HEK293 (cell line): Measurements from ENCODE around the gene GRB10.

Experiments used
- CTCF ChIA-PET: fragments of 350-600 bp; formaldehyde crosslinking; extraction: SDS; loops from one replicate; lab custom pipeline; 2021; ENCODE audit warnings: antibody characterized with exemption; lab: Yijun Ruan, JAX
- POLR2A ChIA-PET: fragments of 300-600 bp; formaldehyde crosslinking; extraction: SDS; loops from one replicate; lab custom pipeline; 2020; ENCODE audit warnings: antibody characterized with exemption, inconsistent platforms; lab: Yijun Ruan, JAX
- H3K27ac ChIP-seq: fragments of 200-500 bp; sonication (Bioruptor generic); 2 replicates; pipeline ENCODE4 v1.5.1; 2014; ENCODE audit warnings: low read depth, low read length, control low read depth, inconsistent platforms; ENCODE audit errors: extremely low read depth
- H3K36me3 ChIP-seq, 2 experiments: fragments of 200-500 bp in 1 of 2; sonication (Bioruptor generic) in 1 of 2; 1 replicate in 1 of 2; 2 replicates in 1 of 2; pipeline ENCODE4 v1.5.1; 2014 to 2017; ENCODE audit warnings: inconsistent platforms in 2 of 2, low read length in 2 of 2; ENCODE audit not compliant: control insufficient read depth in 2 of 2, insufficient read depth in 1 of 2
- H3K4me1 ChIP-seq: fragments of 200-500 bp; sonication (Bioruptor generic); 2 replicates; pipeline ENCODE4 v1.5.1; 2014; ENCODE audit warnings: mild to moderate bottlenecking, low read length, inconsistent platforms; ENCODE audit not compliant: control insufficient read depth, insufficient read depth
- H3K4me3 ChIP-seq: 2 replicates; pipeline ENCODE4 v1.5.1; 2011; ENCODE audit warnings: low read depth, mild to moderate bottlenecking, control low read depth, low read length, moderate library complexity
- H3K9me3 ChIP-seq: fragments of 200-500 bp; sonication (Bioruptor generic); 2 replicates; pipeline ENCODE4 v1.5.1; 2014; ENCODE audit warnings: low read depth, low read length, inconsistent platforms; ENCODE audit not compliant: control insufficient read depth, insufficient read depth
- AEBP2 ChIP-seq: fragments of 450-650 bp; formaldehyde crosslinking; IDR thresholded peaks from 2 replicates; pipeline ENCODE4 v1.5.1; 2016; ENCODE audit warnings: missing biosample characterization, missing genetic modification characterization, borderline replicate concordance
- BCL11A ChIP-seq: fragments of 450-650 bp; formaldehyde crosslinking; IDR thresholded peaks from 2 replicates; pipeline ENCODE4 v1.5.1; 2016; ENCODE audit warnings: low read depth, missing biosample characterization, missing genetic modification characterization
- CTCF ChIP-seq: fragments of 450-650 bp; formaldehyde crosslinking; IDR thresholded peaks from 2 replicates; pipeline ENCODE4 v1.5.1; 2016; ENCODE audit warnings: missing biosample characterization, missing genetic modification characterization
- EGR2 ChIP-seq: fragments of 450-650 bp; formaldehyde crosslinking; IDR thresholded peaks from 2 replicates; pipeline ENCODE4 v1.5.1; 2016; ENCODE audit warnings: low read depth, missing biosample characterization, missing genetic modification characterization
- PBX3 ChIP-seq: sonication (generic); formaldehyde crosslinking; IDR thresholded peaks from 2 replicates; pipeline ENCODE4 v1.8.1; 2022; ENCODE audit warnings: mild to moderate bottlenecking, moderate library complexity, missing genetic modification reagents
- TRIM28 ChIP-seq: IDR thresholded peaks from 2 replicates; pipeline ENCODE4 v1.6.1; 2011; ENCODE audit warnings: low read length, control low read depth, borderline replicate concordance
- YY2 ChIP-seq: fragments of 450-650 bp; formaldehyde crosslinking; IDR thresholded peaks from 2 replicates; pipeline ENCODE4 v1.5.1; 2016; ENCODE audit warnings: missing biosample characterization, missing genetic modification characterization
- ZBTB48 ChIP-seq: fragments of 450-650 bp; formaldehyde crosslinking; IDR thresholded peaks from 2 replicates; pipeline ENCODE4 v1.5.1; 2016; ENCODE audit warnings: missing biosample characterization, missing genetic modification characterization
- ZFHX2 ChIP-seq: fragments of 450-650 bp; formaldehyde crosslinking; conservative IDR thresholded peaks from 2 replicates; pipeline ENCODE4 v1.5.1; 2016; ENCODE audit warnings: missing biosample characterization, missing genetic modification characterization
- ZNF10 ChIP-seq: fragments of 450-650 bp; formaldehyde crosslinking; IDR thresholded peaks from 2 replicates; pipeline ENCODE4 v1.5.1; 2017; ENCODE audit warnings: missing biosample characterization, missing genetic modification characterization
- ZNF138 ChIP-seq: fragments of 450-650 bp; formaldehyde crosslinking; IDR thresholded peaks from 2 replicates; pipeline ENCODE4 v1.5.1; 2016; ENCODE audit warnings: missing biosample characterization, missing genetic modification characterization, borderline replicate concordance
- ZNF148 ChIP-seq: fragments of 450-650 bp; formaldehyde crosslinking; IDR thresholded peaks from 2 replicates; pipeline ENCODE4 v1.5.0; 2017; ENCODE audit warnings: missing biosample characterization, missing genetic modification characterization, borderline replicate concordance
- ZNF184 ChIP-seq: fragments of 450-650 bp; IDR thresholded peaks from 2 replicates; pipeline ENCODE4 v1.5.1; 2018; ENCODE audit warnings: missing biosample characterization, mild to moderate bottlenecking, missing genetic modification characterization
- ZNF26 ChIP-seq: fragments of 450-650 bp; formaldehyde crosslinking; IDR thresholded peaks from 2 replicates; pipeline ENCODE4 v1.5.1; 2016; ENCODE audit warnings: missing biosample characterization, missing genetic modification characterization
- ZNF324 ChIP-seq: fragments of 450-650 bp; formaldehyde crosslinking; IDR thresholded peaks from 2 replicates; pipeline ENCODE4 v1.5.1; 2016; ENCODE audit warnings: missing biosample characterization, missing genetic modification characterization
- ZNF366 ChIP-seq: fragments of 450-650 bp; formaldehyde crosslinking; conservative IDR thresholded peaks from 2 replicates; pipeline ENCODE4 v1.5.1; 2016; ENCODE audit warnings: missing biosample characterization, missing genetic modification characterization
- ZNF560 ChIP-seq: fragments of 450-650 bp; formaldehyde crosslinking; IDR thresholded peaks from 2 replicates; pipeline ENCODE4 v1.5.1; 2017; ENCODE audit warnings: missing biosample characterization, missing genetic modification characterization, borderline replicate concordance
- ZNF768 ChIP-seq: fragments of 450-650 bp; formaldehyde crosslinking; IDR thresholded peaks from 2 replicates; pipeline ENCODE4 v1.5.1; 2018; ENCODE audit warnings: missing biosample characterization, mild to moderate bottlenecking, missing genetic modification characterization
- ZNF792 ChIP-seq: fragments of 450-650 bp; formaldehyde crosslinking; IDR thresholded peaks from 2 replicates; pipeline ENCODE4 v1.5.1; 2016; ENCODE audit warnings: missing biosample characterization, missing genetic modification characterization
- ZNF837 ChIP-seq: fragments of 450-650 bp; formaldehyde crosslinking; IDR thresholded peaks from 2 replicates; pipeline ENCODE4 v1.5.1; 2016; ENCODE audit warnings: missing biosample characterization, missing genetic modification characterization
- ZSCAN16 ChIP-seq: fragments of 450-650 bp; formaldehyde crosslinking; IDR thresholded peaks from 2 replicates; pipeline ENCODE4 v1.5.1; 2016; ENCODE audit warnings: missing biosample characterization, missing genetic modification characterization
- ZSCAN5A ChIP-seq: fragments of 450-650 bp; formaldehyde crosslinking; IDR thresholded peaks from 2 replicates; pipeline ENCODE4 v1.5.1; 2016; ENCODE audit warnings: missing biosample characterization, missing genetic modification characterization

Gene GRB10

GRCh38 chr7:50783303-50783702 is 607 bp upstream of the GRB10 start (continued):
- TF ChIP-seq CTCF (tag by site-specific recombination): no peak

GRCh38 chr7:50781381-50782293 is 1.1 kb downstream of the GRB10 start:
- Histone ChIP-seq H3K4me3 (no peak overlapping the region), H3K4me1 (peaks cover 8% of the 10 kb centered on the region; the same call in 1 of the 2 replicates), H3K36me3 (no peaks in the 10 kb centered on the region), H3K27ac (no peak overlapping the region)
- POLR2A ChIA-PET: no interaction called here
- TF ChIP-seq ZNF10 (tag by site-specific recombination) (no peak), EGR2 (tag by site-specific recombination) (peak; percentile 78), ZNF138 (no peak), ZNF560 (tag by site-specific recombination) (no peak), ZFHX2 (peak; percentile 83), AEBP2 (tag by site-specific recombination) (no peak), ZNF837 (tag by site-specific recombination) (no peak), TRIM28 (no peak), ZBTB48 (tag by site-specific recombination) (no peak), ZSCAN16 (tag by site-specific recombination) (no peak), ZNF184 (tag by site-specific recombination) (no peak)
- TF ChIP-seq, all 188 proteins: peak for 2
- H3K9me3 ChIP-seq: no peaks in the 10 kb centered on the region
- CTCF ChIA-PET: interaction anchor here (0.6 to 0.9 kb wide), 3 partner anchors 69 to 589 kb away, joined by 3 read pairs; no protein-coding TSS in a partner anchor

GRCh38 chr7:50780436-50780835 is 2.3 kb downstream of the GRB10 start:
- H3K27ac ChIP-seq: no peak overlapping the region
- no peaks in the 10 kb centered on the region for H3K36me3 ChIP-seq
- ChIA-PET POLR2A (no interaction called here), CTCF (interaction anchor here (0.7 kb wide), 1 partner anchor 10 kb away, joined by 3 read pairs; no protein-coding TSS in a partner anchor)
- H3K4me1 ChIP-seq: peaks cover 11% of the 10 kb centered on the region; the same call in 1 of the 2 replicates
- H3K9me3 ChIP-seq: no peaks in the 10 kb centered on the region
- no peak overlapping the region for H3K4me3 ChIP-seq
- TF ChIP-seq ZNF26 (tag by site-specific recombination) (no peak), ZNF148 (tag by site-specific recombination) (no peak), PBX3 (CRISPR knock-in tag) (no peak), BCL11A (tag by site-specific recombination) (no peak), ZSCAN5A (tag by site-specific recombination) (no peak), ZNF324 (no peak), ZNF792 (no peak), ZNF366 (tag by site-specific recombination) (no peak), ZNF768 (tag by site-specific recombination) (no peak), YY2 (tag by site-specific recombination) (no peak)
